Natural killer cell (primary cell): ENCODE results near the gene GGN. TPM values are rescaled to one million over a fixed set of nuclear protein-coding genes. Genes with fewer than 3 reads are reported as not detected.

Source experiments
- ATAC-seq, 3 donors: fragments of 150-1000 bp in 2 of 3; fragments of 200-7000 bp in 1 of 3; cut with Tn5 transposase; 1 replicate in 1 of 3; 2 replicates in 2 of 3; pipeline ENCODE4 v1.10.0; 2021; ENCODE audit warnings: mild to moderate bottlenecking in 2 of 3, moderate library complexity in 2 of 3
- DNase-seq, 2 donors: peaks; one replicate each; pipeline versions ENCODE4 v3.0.0 to v3.0.0-alpha.2; 2013 to 2021; ENCODE audit warnings: mixed read lengths in 1 of 2
- H3K27ac ChIP-seq: one replicate; pipeline ENCODE4 v1.5.1; 2013; ENCODE audit warnings: mild to moderate bottlenecking, low read length
- H3K27me3 ChIP-seq: one replicate; pipeline ENCODE4 v1.6.1; 2013; ENCODE audit warnings: low read length; ENCODE audit not compliant: control insufficient read depth, insufficient read depth
- H3K36me3 ChIP-seq: one replicate; pipeline ENCODE4 v1.6.1; 2013; ENCODE audit warnings: low read length; ENCODE audit not compliant: control insufficient read depth, insufficient read depth
- H3K4me1 ChIP-seq: one replicate; pipeline ENCODE4 v1.6.1; 2013; ENCODE audit warnings: low read length; ENCODE audit not compliant: control insufficient read depth, insufficient read depth
- H3K4me3 ChIP-seq: one replicate; pipeline ENCODE4 v1.5.1; 2013; ENCODE audit warnings: low read length
- H3K9me3 ChIP-seq: one replicate; pipeline ENCODE4 v1.6.1; 2013; ENCODE audit warnings: low read length; ENCODE audit not compliant: control insufficient read depth, insufficient read depth
- H3K27ac Mint-ChIP-seq, 2 donors: one replicate each; pipeline ENCODE4 v1.8.0; 2022; ENCODE audit warnings: mild to moderate bottlenecking in 2 of 2, mixed read lengths in 2 of 2, moderate library complexity in 1 of 2
- H3K27me3 Mint-ChIP-seq, 2 donors: one replicate each; pipeline ENCODE4 v1.8.0; 2022; ENCODE audit warnings: low read depth in 2 of 2, mixed read lengths in 2 of 2
- H3K36me3 Mint-ChIP-seq: one replicate; pipeline ENCODE4 v1.8.0; 2022; ENCODE audit warnings: mixed read lengths
- H3K4me1 Mint-ChIP-seq, 2 donors: one replicate each; pipeline ENCODE4 v1.8.0; 2022; ENCODE audit warnings: mixed read lengths in 2 of 2
- H3K4me3 Mint-ChIP-seq: one replicate; pipeline ENCODE4 v1.8.0; 2022; ENCODE audit warnings: mild to moderate bottlenecking, moderate library complexity, mixed read lengths
- H3K9me3 Mint-ChIP-seq, 2 donors: one replicate each; pipeline ENCODE4 v1.8.0; 2022; ENCODE audit warnings: mixed read lengths in 2 of 2
- WGBS: methylation state at CpG from one replicate; pipeline ENCODE4 v1.1.7; 2013; ENCODE audit warnings: missing lambda C conversion rate; ENCODE audit not compliant: insufficient coverage; 5-methylcytosine and 5-hydroxymethylcytosine counted together
- intact Hi-C: fragments of 100-400 bp; cut with micrococcal nuclease; formaldehyde crosslinking; loops from one replicate; pipeline ENCODE4 v1.14.2; 2022
- total RNA-seq, 4 donors: library from RNA; stranded (reverse); fragments of 120-200 nt in 1 of 4; gene quantifications; one replicate each; pipeline versions ENCODE4 v1.2.3 to v1.2.4, GENCODE V29; 2013 to 2022
- TF ChIP-seq, protein P1 (sequence below): fragments of 200-600 bp; IDR thresholded peaks from one replicate; pipeline ENCODE4 v1.8.0; 2022; ENCODE audit warnings: antibody characterized with exemption

Gene GGN
- total RNA-seq, 3 donors from 2014 or later (not counting 1 experiment from before 2014, with no cell fraction given), result not detected

DNA sequence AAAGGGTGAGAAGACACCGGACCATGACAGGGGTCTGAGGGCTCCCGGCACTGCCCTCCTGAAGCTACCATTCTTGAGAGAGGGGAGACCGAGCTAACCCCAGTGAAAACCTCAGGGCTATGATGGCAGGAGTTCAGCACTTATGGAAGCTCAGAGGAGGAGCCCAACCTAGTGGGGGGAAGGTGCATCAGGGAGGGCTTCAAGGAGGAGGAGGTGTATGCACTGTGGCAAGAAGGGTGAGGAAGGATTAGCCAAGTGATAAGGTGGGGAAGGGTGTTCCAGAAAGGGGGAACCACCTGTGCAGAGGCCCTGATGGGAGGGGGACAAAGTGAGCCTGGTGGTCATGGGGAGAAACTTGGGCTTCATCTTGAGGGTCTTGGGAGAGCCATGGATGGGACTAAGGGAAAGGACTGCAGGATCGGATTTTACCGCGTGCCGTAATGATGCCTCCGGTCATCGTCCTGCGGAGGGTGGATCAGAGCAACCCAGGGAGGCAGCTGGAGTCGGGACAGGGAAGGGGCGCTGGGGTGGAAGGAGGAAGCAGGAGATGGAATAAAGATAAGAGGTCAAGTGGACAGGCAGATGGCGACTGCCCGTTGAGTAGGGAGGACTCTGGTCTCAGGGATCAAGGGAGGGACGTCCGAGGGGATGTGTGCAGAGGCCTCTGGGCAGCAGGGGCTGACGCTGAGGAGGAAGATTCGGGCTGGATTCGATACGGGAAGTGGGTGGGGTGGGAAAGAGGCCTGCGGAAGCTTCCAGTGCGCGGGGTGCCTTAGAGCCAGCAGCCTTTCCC, 26.8 kb downstream of the GGN start:
- Histone ChIP-seq H3K9me3 (no peaks in the 10 kb centered on the region), H3K36me3 (no peaks in the 10 kb centered on the region), H3K27me3 (peaks cover 3% of the 10 kb centered on the region), H3K27ac (no peak overlapping the region), H3K4me1 (peaks cover 23% of the 10 kb centered on the region), H3K4me3 (peak overlapping the region; percentile 43)
- 20% methylated on average over 23 of the region's 23 CpGs for WGBS
- peak overlapping the region in 1 of 2 donors; percentile 63 for H3K27ac Mint-ChIP-seq
- DNase-seq (no peak), ATAC-seq (peak in 1 of 3 donors; percentile 7)
- peak overlapping the region; percentile 81 for H3K4me3 Mint-ChIP-seq
- no peaks in the 10 kb centered on the region for H3K9me3 Mint-ChIP-seq
- intact Hi-C loops, result no loop called here
- H3K4me1 Mint-ChIP-seq, result peaks cover 0 to 19% of the 10 kb centered on the region in 2 donors
- no peaks in the 10 kb centered on the region for H3K36me3 Mint-ChIP-seq
- TF ChIP-seq, protein P1, sequence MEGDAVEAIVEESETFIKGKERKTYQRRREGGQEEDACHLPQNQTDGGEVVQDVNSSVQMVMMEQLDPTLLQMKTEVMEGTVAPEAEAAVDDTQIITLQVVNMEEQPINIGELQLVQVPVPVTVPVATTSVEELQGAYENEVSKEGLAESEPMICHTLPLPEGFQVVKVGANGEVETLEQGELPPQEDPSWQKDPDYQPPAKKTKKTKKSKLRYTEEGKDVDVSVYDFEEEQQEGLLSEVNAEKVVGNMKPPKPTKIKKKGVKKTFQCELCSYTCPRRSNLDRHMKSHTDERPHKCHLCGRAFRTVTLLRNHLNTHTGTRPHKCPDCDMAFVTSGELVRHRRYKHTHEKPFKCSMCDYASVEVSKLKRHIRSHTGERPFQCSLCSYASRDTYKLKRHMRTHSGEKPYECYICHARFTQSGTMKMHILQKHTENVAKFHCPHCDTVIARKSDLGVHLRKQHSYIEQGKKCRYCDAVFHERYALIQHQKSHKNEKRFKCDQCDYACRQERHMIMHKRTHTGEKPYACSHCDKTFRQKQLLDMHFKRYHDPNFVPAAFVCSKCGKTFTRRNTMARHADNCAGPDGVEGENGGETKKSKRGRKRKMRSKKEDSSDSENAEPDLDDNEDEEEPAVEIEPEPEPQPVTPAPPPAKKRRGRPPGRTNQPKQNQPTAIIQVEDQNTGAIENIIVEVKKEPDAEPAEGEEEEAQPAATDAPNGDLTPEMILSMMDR, result no peak
- peaks cover 5 to 15% of the 10 kb centered on the region in 2 donors for H3K27me3 Mint-ChIP-seq

DNA sequence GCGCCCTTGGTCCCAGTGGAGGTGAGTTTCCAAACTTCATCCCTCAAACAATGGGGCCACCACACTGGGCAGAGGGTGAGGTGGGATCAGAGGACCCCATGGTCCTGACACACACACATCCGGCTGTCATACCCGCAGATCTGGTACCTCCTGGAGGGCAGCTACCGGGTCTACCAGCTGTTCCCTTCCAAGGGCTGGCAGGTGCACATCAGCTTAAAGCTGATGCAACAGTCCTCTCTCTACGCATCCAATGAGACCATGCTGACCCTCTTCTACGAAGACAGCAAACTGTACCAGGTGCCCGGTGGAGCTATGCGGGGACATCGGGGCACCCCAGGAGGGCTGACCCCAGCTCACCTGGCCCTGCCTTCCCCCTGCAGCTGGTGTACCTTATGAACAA, 27.5 kb downstream of the GGN start:
- Histone ChIP-seq H3K27me3 (peaks cover 3% of the 10 kb centered on the region), H3K9me3 (no peaks in the 10 kb centered on the region), H3K4me1 (peaks cover 23% of the 10 kb centered on the region), H3K36me3 (no peaks in the 10 kb centered on the region), H3K4me3 (no peak overlapping the region), H3K27ac (no peak overlapping the region)
- peak overlapping the region; percentile 77 for H3K4me3 Mint-ChIP-seq
- no peak for ATAC-seq
- peaks cover 5 to 15% of the 10 kb centered on the region in 2 donors for H3K27me3 Mint-ChIP-seq
- intact Hi-C loops, result no loop called here
- H3K36me3 Mint-ChIP-seq, result no peaks in the 10 kb centered on the region
- peaks cover 0 to 19% of the 10 kb centered on the region in 2 donors for H3K4me1 Mint-ChIP-seq
- no peak for DNase-seq
- no peaks in the 10 kb centered on the region for H3K9me3 Mint-ChIP-seq
- WGBS, result 87% methylated on average over 9 of the region's 9 CpGs
- no peak overlapping the region for H3K27ac Mint-ChIP-seq
- TF ChIP-seq, protein P1, result no peak

DNA sequence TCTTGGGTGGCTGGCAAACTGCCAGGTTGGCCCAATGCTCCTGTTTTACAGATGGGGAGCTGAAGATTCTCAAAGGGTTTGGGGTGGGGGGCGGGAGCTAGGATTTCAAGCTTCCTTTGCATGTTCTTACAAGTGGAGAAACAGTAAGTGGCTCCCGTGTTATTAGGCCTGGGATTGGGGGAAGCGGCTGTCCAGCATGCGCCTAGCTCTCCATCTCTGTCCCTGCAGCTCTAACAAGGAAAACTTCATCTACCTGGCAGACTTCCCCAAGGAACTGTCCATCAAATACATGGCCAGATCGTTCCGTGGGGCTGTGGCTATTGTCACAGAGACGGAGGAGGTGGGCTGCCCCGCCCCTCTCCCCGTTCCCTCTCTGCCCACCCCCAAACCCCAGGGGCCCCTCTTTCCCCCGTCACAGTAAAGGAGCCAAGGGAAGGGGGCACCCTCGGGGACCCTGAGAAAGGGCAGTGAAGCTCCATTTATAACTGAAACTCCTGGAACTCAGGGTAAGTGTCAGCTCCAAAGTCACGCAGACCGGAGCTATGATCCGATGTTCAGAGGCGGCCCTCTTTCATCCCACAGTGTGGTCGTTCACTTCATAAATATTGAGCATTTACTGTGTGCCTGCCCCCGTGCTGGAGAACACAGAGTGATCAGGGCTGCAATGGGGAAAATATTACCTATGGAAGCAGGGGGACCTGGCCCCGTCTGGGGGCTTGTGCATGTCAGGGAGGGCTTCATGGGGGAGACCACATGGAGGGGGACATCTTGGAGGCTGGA, 28.4 kb downstream of the GGN start:
- H3K4me3 Mint-ChIP-seq, result peak overlapping the region; percentile 54

More for the DNA sequence above, 28.4 kb downstream of the GGN start:
- Mint-ChIP-seq H3K9me3 (no peaks in the 10 kb centered on the region), H3K4me1 (peaks cover 0 to 19% of the 10 kb centered on the region in 2 donors), H3K27me3 (peaks cover 5 to 15% of the 10 kb centered on the region in 2 donors), H3K27ac (no peak overlapping the region), H3K36me3 (no peaks in the 10 kb centered on the region)
- DNase-seq (no peak), ATAC-seq (no peak)
- Histone ChIP-seq H3K4me3 (no peak overlapping the region), H3K27me3 (peaks cover 3% of the 10 kb centered on the region), H3K27ac (no peak overlapping the region), H3K36me3 (no peaks in the 10 kb centered on the region), H3K9me3 (no peaks in the 10 kb centered on the region), H3K4me1 (peaks cover 23% of the 10 kb centered on the region)
- intact Hi-C loops, result no loop called here
- TF ChIP-seq, protein P1, result no peak
- 62% methylated on average over 18 of the region's 18 CpGs for whole genome bisulfite sequencing
